Activated naive CD4-positive, alpha-beta T cell treated with anti-CD3 and anti-CD28 coated beads for 36 hours (primary cell): ENCODE results near the gene DPP8. TPM values are rescaled to one million over a fixed set of nuclear protein-coding genes. Genes with fewer than 3 reads are reported as not detected.
"Not testable (repeated sequence)": the region's sequence is repeated elsewhere in the genome, so short reads cannot be mapped to it uniquely, and the experiment has no call there.

Source experiments
- CTCF ChIA-PET: fragments of 350-600 bp; sonication (Branson Sonifier 250); formaldehyde crosslinking; loops from one replicate; lab custom pipeline; 2021; ENCODE audit warnings: antibody characterized with exemption; lab: Charles Lee
- DNase-seq: peaks from one replicate; pipeline ENCODE4 v3.0.0-alpha.2; 2020
- H3K27ac Mint-ChIP-seq: one replicate; pipeline ENCODE4 v1.8.0; 2021; ENCODE audit warnings: mild to moderate bottlenecking, mixed read lengths
- H3K27me3 Mint-ChIP-seq: one replicate; pipeline ENCODE4 v1.8.0; 2021; ENCODE audit warnings: low read depth, mixed read lengths
- H3K36me3 Mint-ChIP-seq: one replicate; pipeline ENCODE4 v1.8.0; 2021; ENCODE audit warnings: low read depth, mixed read lengths
- H3K4me1 Mint-ChIP-seq: one replicate; pipeline ENCODE4 v1.8.0; 2021; ENCODE audit warnings: low read depth, mixed read lengths
- H3K4me3 Mint-ChIP-seq: one replicate; pipeline ENCODE4 v1.8.0; 2021; ENCODE audit warnings: mild to moderate bottlenecking, moderate library complexity, mixed read lengths
- H3K9me3 Mint-ChIP-seq: one replicate; pipeline ENCODE4 v1.8.0; 2021; ENCODE audit warnings: mixed read lengths
- intact Hi-C: fragments of 100-400 bp; cut with micrococcal nuclease; formaldehyde crosslinking; loops from one replicate; pipeline ENCODE4 v1.15.1; 2023
- total RNA-seq, 2 experiments: library from RNA; stranded (reverse); gene quantifications; one replicate each; pipeline ENCODE4 v1.2.3, GENCODE V29; 2021

Gene DPP8
- total RNA-seq, 2 experiments from 2014 or later = 23.0 to 24.9 TPM

- H3K27ac Mint-ChIP-seq, CTCF ChIA-PET, H3K4me3 Mint-ChIP-seq, intact Hi-C loops, DNase-seq, H3K9me3 Mint-ChIP-seq, H3K27me3 Mint-ChIP-seq: not testable (repeated sequence)
- H3K36me3 Mint-ChIP-seq = peaks cover 27% of the 10 kb centered on the region
- H3K4me1 Mint-ChIP-seq = peaks cover 15% of the 10 kb centered on the region
These were observed 54.4 kb downstream of the DPP8 start for GRCh38 chr15:65463096-65463495.

DNA sequence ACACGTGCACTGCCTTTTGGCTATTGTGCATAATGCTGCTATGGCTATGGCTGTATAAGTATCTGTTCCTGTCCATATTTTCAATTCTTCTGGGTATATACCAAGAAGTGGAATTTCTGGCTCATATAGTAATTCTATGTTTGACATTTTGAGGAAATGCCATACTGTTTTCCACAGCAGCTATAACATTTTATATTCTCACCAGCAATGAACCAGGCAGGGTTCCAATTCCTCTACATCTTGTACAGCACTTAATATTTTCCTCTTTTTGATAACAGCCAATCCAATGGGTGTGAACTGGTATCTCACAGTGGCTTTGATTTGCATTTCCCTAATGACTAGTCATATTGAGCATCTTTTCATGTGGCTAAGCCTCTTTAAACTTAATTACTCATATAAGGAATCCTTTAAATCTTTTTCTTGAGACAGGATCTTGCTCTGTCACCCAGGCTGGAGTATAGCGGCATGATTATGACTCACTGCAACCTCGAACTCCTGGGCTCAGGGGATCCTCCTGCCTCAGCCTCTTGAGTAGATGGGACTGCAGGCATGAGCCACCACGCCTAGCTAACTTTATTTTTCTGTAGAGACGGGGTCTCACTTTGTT, 56.6 kb downstream of the DPP8 start:
- H3K9me3 Mint-ChIP-seq = no peaks in the 10 kb centered on the region
- H3K4me3 Mint-ChIP-seq = no peak overlapping the region
- peaks cover 28% of the 10 kb centered on the region for H3K36me3 Mint-ChIP-seq
- no peaks in the 10 kb centered on the region for H3K27me3 Mint-ChIP-seq
- CTCF ChIA-PET = interaction anchor here (0.6 to 1.6 kb wide), 2 partner anchors 39 to 75 kb away, joined by 3 to 7 read pairs; no protein-coding TSS in a partner anchor
- peaks cover 15% of the 10 kb centered on the region for H3K4me1 Mint-ChIP-seq
- intact Hi-C loops = loop anchor here (1.0 to 2.0 kb wide), 2 partner anchors 56 to 426 kb away; partner anchors contain the start of gene DPP8
- DNase-seq = peak; percentile 72
- H3K27ac Mint-ChIP-seq = no peak overlapping the region

GRCh38 chr15:65455256-65455655, 62.2 kb downstream of the DPP8 start:
- H3K4me1 Mint-ChIP-seq, H3K9me3 Mint-ChIP-seq, H3K27me3 Mint-ChIP-seq, H3K27ac Mint-ChIP-seq, H3K4me3 Mint-ChIP-seq, CTCF ChIA-PET, DNase-seq, intact Hi-C loops: not testable (repeated sequence)
- peaks cover 21% of the 10 kb centered on the region for H3K36me3 Mint-ChIP-seq

DNA sequence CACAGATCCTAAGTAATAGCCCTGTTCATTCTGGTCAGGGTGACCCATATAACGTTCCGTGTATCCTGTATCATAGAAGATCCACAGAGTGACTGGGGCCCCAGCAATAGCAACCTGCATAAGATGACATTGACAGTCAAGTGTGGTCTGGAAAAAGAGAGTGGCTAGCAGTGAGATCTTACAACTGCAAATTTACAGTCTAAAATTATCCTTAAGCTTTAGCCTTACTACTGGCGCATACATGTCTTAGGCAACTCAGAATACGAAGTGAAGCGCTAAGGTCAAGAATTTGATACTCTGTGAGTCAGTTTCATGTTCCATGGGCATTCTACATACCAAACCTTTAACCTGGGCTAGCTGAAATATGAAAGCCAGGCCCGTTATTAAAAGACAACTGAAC, 65.5 kb downstream of the DPP8 start:
- peaks cover 19% of the 10 kb centered on the region for H3K36me3 Mint-ChIP-seq
- intact Hi-C loops = no loop called here
- no peaks in the 10 kb centered on the region for H3K4me1 Mint-ChIP-seq
- H3K27ac Mint-ChIP-seq = no peak overlapping the region
- no peaks in the 10 kb centered on the region for H3K9me3 Mint-ChIP-seq
- CTCF ChIA-PET = no interaction called here
- no peak overlapping the region for H3K4me3 Mint-ChIP-seq
- H3K27me3 Mint-ChIP-seq = no peaks in the 10 kb centered on the region
- no peak for DNase-seq

- no peaks in the 10 kb centered on the region for H3K4me1 Mint-ChIP-seq
- intact Hi-C loops = no loop called here
- DNase-seq = no peak
- H3K9me3 Mint-ChIP-seq = no peaks in the 10 kb centered on the region
- H3K36me3 Mint-ChIP-seq = peaks cover 19% of the 10 kb centered on the region
- no peak overlapping the region for H3K4me3 Mint-ChIP-seq
- H3K27me3 Mint-ChIP-seq = no peaks in the 10 kb centered on the region
- CTCF ChIA-PET = no interaction called here
- no peak overlapping the region for H3K27ac Mint-ChIP-seq
These were observed 66.9 kb downstream of the DPP8 start for GRCh38 chr15:65450556-65450955.

GRCh38 chr15:65447145-65447544, 70.3 kb downstream of the DPP8 start:
- no peak overlapping the region for H3K4me3 Mint-ChIP-seq
- no peak for DNase-seq
- intact Hi-C loops = no loop called here
- no peaks in the 10 kb centered on the region for H3K4me1 Mint-ChIP-seq
- H3K27me3 Mint-ChIP-seq = no peaks in the 10 kb centered on the region
- no peaks in the 10 kb centered on the region for H3K9me3 Mint-ChIP-seq
- no peak overlapping the region for H3K27ac Mint-ChIP-seq
- CTCF ChIA-PET = interaction anchor here (1.1 kb wide), 1 partner anchor 8 kb away, joined by 3 read pairs; no protein-coding TSS in a partner anchor
- peaks cover 17% of the 10 kb centered on the region for H3K36me3 Mint-ChIP-seq

GRCh38 chr15:65434201-65434600, 83.3 kb downstream of the DPP8 start:
- CTCF ChIA-PET = interaction anchor here (0.6 to 1.6 kb wide), 2 partner anchors 17 to 49 kb away, joined by 3 to 7 read pairs; no protein-coding TSS in a partner anchor
- Mint-ChIP-seq H3K27ac (no peak overlapping the region), H3K4me3 (no peak overlapping the region), H3K4me1 (no peaks in the 10 kb centered on the region), H3K27me3 (no peaks in the 10 kb centered on the region), H3K9me3 (no peaks in the 10 kb centered on the region), H3K36me3 (no peaks in the 10 kb centered on the region)
- no peak for DNase-seq
- intact Hi-C loops = no loop called here

- intact Hi-C loops = no loop called here
- H3K9me3 Mint-ChIP-seq = no peaks in the 10 kb centered on the region
- H3K36me3 Mint-ChIP-seq = no peaks in the 10 kb centered on the region
- DNase-seq = no peak
- CTCF ChIA-PET = no interaction called here
- H3K27ac Mint-ChIP-seq = no peak overlapping the region
- no peaks in the 10 kb centered on the region for H3K4me1 Mint-ChIP-seq
- no peak overlapping the region for H3K4me3 Mint-ChIP-seq
- no peaks in the 10 kb centered on the region for H3K27me3 Mint-ChIP-seq
These were observed 85.8 kb downstream of the DPP8 start for GRCh38 chr15:65431731-65432130.

DNA sequence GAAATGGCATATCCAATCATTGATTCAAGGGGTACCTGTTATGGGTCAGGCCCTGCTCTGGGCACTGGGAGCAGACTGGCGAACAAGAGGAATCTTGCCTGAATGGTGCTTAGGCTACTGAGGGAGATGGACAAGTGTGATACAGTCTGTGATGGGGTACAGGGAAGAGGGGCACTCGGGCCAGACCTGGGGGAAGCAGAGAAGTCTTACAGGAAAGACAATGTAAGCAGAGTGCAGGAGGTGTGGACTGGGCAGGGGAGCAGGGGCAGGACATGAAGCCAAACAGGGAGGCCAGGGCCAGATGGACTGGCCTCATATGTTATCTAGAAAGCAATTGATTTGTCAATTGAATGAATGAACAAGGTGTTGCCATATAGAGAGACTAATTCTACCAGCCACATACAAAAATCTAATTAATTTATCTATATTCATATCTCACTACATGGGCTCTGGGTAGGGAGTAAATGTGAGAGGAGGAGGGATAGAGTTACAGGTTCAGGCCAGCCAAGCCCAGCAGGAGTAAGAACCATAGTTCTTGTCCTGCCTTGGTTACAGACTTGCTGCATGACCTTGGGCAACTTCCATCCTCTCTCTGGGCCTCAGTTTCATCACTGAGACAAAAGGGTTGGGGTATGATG, 91.2 kb downstream of the DPP8 start:
- Mint-ChIP-seq H3K36me3 (peaks cover 2% of the 10 kb centered on the region), H3K4me3 (no peak overlapping the region), H3K9me3 (no peaks in the 10 kb centered on the region), H3K27me3 (peaks cover 37% of the 10 kb centered on the region), H3K27ac (no peak overlapping the region), H3K4me1 (peaks cover 11% of the 10 kb centered on the region)
- DNase-seq = no peak
- intact Hi-C loops = no loop called here
- CTCF ChIA-PET = no interaction called here

DNA sequence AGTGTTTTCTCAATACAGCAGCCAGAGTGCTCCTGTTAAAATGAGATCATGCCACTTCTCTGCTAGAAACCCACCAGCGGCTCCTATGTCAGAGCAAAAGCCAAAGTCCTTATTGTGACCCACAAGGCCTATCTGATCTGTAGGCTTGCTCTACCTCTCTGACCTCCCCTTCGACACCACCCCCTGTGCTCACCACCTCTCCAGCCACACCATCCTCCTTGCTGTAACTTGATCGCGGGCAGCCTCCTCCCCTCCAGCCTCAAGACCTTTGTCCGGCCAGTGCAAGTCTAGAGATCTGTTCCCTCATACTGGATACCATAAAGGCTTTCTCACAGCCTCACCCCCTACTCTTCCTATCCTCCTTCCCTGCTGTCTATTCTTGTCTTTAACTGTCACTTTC, 92.8 kb downstream of the DPP8 start:
- intact Hi-C loops = no loop called here
- H3K4me3 Mint-ChIP-seq = no peak overlapping the region
- CTCF ChIA-PET = no interaction called here
- peaks cover 2% of the 10 kb centered on the region for H3K36me3 Mint-ChIP-seq
- peaks cover 52% of the 10 kb centered on the region for H3K27me3 Mint-ChIP-seq
- no peak for DNase-seq
- H3K9me3 Mint-ChIP-seq = no peaks in the 10 kb centered on the region
- H3K4me1 Mint-ChIP-seq = peaks cover 11% of the 10 kb centered on the region
- no peak overlapping the region for H3K27ac Mint-ChIP-seq

GRCh38 chr15:65423976-65424679, 93.4 kb downstream of the DPP8 start:
- no peak for DNase-seq
- peaks cover 11% of the 10 kb centered on the region for H3K4me1 Mint-ChIP-seq

DNA sequence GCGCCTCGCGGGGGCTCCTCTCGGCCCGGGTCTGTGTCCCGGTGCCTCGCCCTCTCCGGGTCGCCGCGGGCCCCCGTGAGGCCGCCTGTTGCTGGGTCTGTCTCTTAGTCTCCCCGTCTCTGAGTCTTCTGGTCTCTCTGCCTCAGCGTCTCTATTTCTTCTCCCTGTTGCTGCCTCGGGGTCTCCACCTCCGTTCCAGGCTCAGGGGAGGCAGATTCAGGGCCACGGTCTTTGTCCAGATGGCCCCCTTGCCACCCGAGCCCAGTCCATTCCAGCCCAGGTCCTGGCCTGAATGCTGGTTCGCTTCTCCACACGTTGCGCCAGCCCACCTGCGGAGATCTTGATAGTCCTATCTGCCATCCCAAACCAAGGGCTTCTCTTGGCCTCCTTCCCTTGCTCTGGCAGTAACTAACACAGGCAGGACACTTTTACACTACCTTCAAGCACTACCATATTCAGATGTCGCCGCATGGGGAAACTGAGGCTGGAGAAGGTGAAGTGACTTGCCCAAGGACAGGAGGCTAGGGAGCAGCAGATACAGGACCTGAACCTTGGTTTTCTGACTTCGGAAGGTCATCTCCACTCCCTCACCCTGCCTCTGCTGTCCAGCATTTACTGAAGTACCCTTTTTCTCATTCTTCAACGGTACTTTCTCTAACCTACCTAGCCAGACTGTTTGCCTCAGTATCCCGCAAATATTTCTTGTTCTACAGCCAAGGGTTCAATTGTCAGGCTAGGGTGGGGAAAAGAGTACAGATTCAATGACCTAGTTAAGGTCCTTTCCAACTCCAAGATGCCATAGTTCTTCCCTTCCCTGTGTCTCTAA, 94.1 kb downstream of the DPP8 start:
- Mint-ChIP-seq H3K36me3 (peaks cover 2% of the 10 kb centered on the region), H3K4me1 (peaks cover 11% of the 10 kb centered on the region), H3K9me3 (no peaks in the 10 kb centered on the region), H3K27ac (no peak overlapping the region), H3K27me3 (peaks cover 62% of the 10 kb centered on the region), H3K4me3 (peak overlapping the region; percentile 71)
- intact Hi-C loops = no loop called here
- CTCF ChIA-PET = interaction anchor here (0.6 kb wide), 1 partner anchor 433 kb away, joined by 6 read pairs; no protein-coding TSS in a partner anchor
- DNase-seq = no peak

More at GRCh38 chr15:65423976-65424679, 93.4 kb downstream of the DPP8 start:
- Mint-ChIP-seq H3K9me3 (no peaks in the 10 kb centered on the region), H3K27me3 (peaks cover 57% of the 10 kb centered on the region), H3K27ac (no peak overlapping the region), H3K36me3 (peaks cover 2% of the 10 kb centered on the region), H3K4me3 (no peak overlapping the region)
- CTCF ChIA-PET = no interaction called here
- intact Hi-C loops = no loop called here
